Rectal smooth muscle tissue (tissue), 1 donor: ENCODE measurements around the gene PLXNA3.

Experiments used
- H3K27ac ChIP-seq: one replicate; pipeline ENCODE4 v1.7.0; 2013; ENCODE audit warnings: low read depth, low read length, inconsistent platforms
- H3K27me3 ChIP-seq: one replicate; pipeline ENCODE4 v1.7.0; 2013; ENCODE audit warnings: low read length; ENCODE audit not compliant: control insufficient read depth, insufficient read depth
- H3K36me3 ChIP-seq: one replicate; pipeline ENCODE4 v1.7.0; 2013; ENCODE audit warnings: low read length; ENCODE audit not compliant: control insufficient read depth, insufficient read depth
- H3K4me1 ChIP-seq: one replicate; pipeline ENCODE4 v1.7.0; 2013; ENCODE audit warnings: low read length; ENCODE audit not compliant: control insufficient read depth, insufficient read depth
- H3K4me3 ChIP-seq: one replicate; pipeline ENCODE4 v1.7.0; 2013; ENCODE audit warnings: low read length
- H3K9ac ChIP-seq: one replicate; pipeline ENCODE4 v1.7.0; 2013; ENCODE audit warnings: low read length

Gene PLXNA3

DNA sequence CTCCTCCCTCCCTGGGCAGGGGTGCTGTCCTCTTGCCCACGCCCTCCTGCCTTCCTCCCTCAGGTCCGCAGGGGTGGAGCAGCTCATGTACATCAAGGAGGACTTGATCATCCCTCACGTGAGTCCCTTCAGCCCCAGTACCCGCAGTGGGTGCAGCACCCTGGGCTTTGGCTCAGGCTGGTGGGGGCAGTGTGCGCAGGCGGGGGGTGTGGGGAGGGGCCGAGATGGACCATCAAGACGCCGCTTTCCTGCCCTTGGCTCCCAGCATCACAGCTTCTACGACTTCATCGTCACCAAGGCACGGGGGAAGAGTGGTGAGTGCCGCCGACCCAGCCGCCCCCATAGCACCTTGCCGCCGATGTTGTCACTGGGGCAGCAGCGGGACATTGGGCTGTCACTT is 8.5 kb upstream of the PLXNA3 start:
- Histone ChIP-seq H3K9ac (no peak overlapping the region), H3K4me3 (no peak overlapping the region), H3K27ac (no peak overlapping the region), H3K4me1 (peaks cover 9% of the 10 kb centered on the region), H3K36me3 (peaks cover 22% of the 10 kb centered on the region), H3K27me3 (no peaks in the 10 kb centered on the region)

- H3K27me3 ChIP-seq: no peaks in the 10 kb centered on the region
- H3K36me3 ChIP-seq: peaks cover 22% of the 10 kb centered on the region
- no peak overlapping the region for H3K27ac ChIP-seq
These were observed 7.8 kb upstream of the PLXNA3 start for GRCh38 chrX:154450312-154450711.

GRCh38 chrX:154452823-154453222 is 5.3 kb upstream of the PLXNA3 start:
- Histone ChIP-seq H3K4me3 (no peak overlapping the region), H3K36me3 (peaks cover 16% of the 10 kb centered on the region), H3K4me1 (no peaks in the 10 kb centered on the region), H3K9ac (no peak overlapping the region), H3K27me3 (no peaks in the 10 kb centered on the region), H3K27ac (no peak overlapping the region)

More at GRCh38 chrX:154450312-154450711, 7.8 kb upstream of the PLXNA3 start:
- H3K4me1 ChIP-seq: peaks cover 2% of the 10 kb centered on the region
- H3K4me3 ChIP-seq: no peak overlapping the region
- H3K9ac ChIP-seq: no peak overlapping the region

DNA sequence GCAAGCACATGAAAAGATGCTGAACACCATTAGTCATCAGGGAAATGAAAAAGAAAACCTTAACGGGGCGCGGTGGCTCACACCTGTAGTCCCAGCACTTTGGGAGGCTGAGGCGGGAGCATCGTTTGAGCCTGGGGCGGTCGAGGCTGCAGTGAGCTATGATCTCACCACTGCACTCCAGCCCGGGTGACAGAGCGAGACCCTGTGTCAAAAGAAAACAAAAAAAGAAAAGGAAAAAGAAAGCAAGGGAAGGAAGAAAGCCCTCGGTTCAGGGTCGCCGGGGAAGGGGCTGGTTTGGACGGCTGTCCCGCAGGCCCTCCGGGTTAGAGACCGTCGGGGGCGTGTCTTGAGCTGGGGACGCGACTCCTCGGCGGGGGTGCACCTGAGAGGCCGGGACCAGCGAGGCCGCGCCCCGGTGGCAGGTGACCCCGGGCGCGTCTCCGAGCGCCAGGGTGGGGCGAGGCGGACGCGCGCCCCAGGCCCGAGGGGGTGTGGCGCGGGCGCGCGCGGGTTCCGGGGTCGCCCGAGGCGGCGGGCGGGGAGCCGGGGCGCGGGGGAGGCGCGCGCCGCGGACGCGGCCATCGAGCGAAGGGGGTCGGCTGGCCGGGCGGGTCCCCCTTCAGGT is 478 bp upstream of the PLXNA3 start:
- Histone ChIP-seq H3K27ac (no peak overlapping the region), H3K4me1 (no peaks in the 10 kb centered on the region), H3K9ac (no peak overlapping the region), H3K4me3 (peak overlapping the region; percentile 58), H3K36me3 (peaks cover under 1% of the 10 kb centered on the region), H3K27me3 (peaks cover 2% of the 10 kb centered on the region)

DNA sequence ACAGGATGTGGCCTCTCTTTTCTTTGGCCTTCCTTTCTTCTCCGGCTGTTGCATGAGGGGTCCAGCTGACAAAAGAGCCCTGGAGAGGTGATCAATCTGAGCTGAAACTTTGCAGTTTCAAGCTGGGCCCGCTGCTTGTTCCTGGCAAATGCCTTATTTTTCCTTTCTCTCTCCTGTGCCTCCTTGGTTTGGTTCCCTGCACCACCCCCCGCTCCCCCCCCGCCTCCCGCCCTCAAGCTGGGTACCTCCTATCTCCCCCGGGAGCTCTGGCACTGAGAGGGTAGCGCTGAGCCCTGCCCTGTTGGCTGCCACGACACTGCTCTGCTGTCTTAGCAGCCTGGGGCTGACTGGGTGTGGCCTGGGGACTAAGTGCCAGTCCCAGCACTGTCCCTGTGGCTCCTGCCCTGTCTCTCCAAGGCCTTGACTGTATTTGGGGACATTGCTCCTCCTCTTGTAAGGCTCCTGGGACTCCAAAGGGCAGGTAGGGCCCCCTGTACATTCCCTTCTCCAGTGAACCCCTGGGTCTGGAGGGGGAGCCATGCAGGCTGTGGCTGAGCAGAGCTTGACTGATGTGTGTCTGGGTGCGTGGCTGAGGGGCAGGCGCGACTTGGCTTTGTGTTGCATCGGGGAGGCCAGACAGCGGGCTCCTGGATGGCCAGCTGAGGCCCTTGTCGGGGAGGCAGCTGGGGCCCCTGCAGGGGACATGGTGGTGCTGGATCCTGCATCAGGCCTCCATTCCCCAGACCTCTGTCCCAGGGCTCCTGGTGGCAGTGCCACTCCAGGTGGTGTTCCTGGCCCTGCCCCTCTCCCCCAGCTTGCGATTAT is 1.1 kb downstream of the PLXNA3 start:
- no peak overlapping the region for H3K27ac ChIP-seq
- peak overlapping the region; percentile 71 for H3K4me3 ChIP-seq
- H3K9ac ChIP-seq: no peak overlapping the region
- peaks cover 3% of the 10 kb centered on the region for H3K27me3 ChIP-seq
- H3K4me1 ChIP-seq: no peaks in the 10 kb centered on the region
- no peaks in the 10 kb centered on the region for H3K36me3 ChIP-seq

DNA sequence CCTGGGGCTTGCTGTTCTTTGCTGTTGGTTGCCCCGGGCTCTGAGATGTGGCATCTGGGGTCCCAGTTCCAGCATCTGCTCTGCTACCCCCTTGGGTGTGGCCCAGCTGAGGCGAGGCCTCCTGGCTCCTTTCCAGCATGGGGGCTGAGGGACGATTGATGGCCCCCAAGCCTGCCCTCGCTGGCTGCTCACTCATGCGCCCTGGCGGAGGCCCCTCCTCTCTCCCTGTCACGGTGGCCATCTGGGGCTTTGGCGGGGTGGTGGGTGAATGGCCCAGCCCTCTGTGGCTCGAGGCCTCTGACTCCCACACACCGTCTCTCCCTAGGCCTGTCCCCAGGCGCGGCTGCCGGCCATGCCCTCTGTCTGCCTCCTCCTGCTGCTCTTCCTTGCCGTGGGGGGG is 1.8 kb downstream of the PLXNA3 start:
- Histone ChIP-seq H3K36me3 (no peaks in the 10 kb centered on the region), H3K4me3 (peak overlapping the region; percentile 63), H3K9ac (no peak overlapping the region), H3K4me1 (no peaks in the 10 kb centered on the region), H3K27me3 (peaks cover 3% of the 10 kb centered on the region), H3K27ac (no peak overlapping the region)

DNA sequence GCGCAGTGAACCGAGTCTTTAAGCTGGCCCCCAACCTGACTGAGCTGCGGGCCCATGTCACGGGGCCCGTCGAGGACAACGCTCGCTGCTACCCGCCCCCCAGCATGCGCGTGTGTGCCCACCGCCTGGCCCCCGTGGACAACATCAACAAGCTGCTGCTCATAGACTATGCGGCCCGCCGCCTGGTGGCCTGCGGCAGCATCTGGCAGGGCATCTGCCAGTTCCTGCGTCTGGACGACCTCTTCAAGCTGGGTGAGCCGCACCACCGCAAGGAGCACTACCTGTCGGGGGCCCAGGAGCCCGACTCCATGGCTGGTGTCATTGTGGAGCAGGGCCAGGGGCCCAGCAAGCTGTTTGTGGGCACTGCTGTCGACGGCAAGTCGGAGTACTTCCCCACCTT is 2.2 kb downstream of the PLXNA3 start:
- H3K4me1 ChIP-seq: no peaks in the 10 kb centered on the region
- peaks cover 3% of the 10 kb centered on the region for H3K27me3 ChIP-seq
- no peak overlapping the region for H3K9ac ChIP-seq
- H3K27ac ChIP-seq: no peak overlapping the region
- H3K36me3 ChIP-seq: no peaks in the 10 kb centered on the region
- no peak overlapping the region for H3K4me3 ChIP-seq

DNA sequence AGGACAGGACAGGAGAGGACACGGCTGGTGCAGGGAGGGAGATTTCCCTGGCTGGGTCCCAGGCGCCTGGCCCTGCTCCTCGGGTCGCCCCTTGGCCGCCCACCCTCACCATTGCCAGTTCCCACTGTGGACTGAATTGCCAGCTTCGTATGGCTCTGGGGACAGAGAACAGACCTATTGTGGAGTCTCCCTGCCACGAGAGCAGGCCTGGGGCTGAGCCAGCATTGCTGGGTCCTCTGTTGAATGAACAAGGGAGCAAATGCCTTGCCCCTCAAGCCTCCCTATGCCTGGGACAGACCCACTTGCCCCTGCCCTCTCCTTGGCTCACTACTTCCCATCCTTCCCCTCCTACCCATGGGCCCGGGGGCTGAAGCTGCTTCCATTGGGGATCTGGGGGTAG is 4.3 kb downstream of the PLXNA3 start:
- Histone ChIP-seq H3K36me3 (peaks cover 4% of the 10 kb centered on the region), H3K27ac (no peak overlapping the region), H3K4me3 (no peak overlapping the region), H3K27me3 (peaks cover 3% of the 10 kb centered on the region), H3K9ac (no peak overlapping the region), H3K4me1 (no peaks in the 10 kb centered on the region)

DNA sequence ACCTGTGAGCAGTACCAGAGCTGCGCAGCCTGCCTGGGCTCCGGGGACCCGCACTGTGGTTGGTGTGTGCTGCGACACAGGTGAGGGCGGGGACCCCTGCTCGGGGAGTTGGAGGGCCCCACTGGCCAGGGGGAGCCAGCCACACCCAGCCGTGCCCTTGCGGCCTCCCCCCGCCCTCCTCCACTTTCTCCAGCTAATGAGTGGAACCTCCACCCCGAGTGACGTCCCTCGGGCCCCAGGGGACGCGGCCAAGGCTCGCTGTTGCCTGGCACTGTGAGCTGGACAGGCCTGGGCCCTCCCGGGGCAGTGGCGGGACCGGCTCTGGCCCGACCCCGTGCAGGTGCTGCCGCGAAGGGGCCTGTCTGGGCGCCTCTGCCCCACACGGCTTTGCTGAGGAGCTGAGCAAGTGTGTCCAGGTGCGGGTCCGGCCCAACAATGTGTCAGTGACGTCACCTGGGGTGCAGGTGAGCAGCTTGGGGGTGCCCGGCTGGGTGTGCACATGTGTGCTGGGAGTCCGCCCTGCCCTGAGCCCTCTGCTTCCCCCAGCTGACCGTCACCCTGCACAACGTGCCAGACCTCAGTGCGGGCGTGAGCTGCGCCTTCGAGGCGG is 5.6 kb downstream of the PLXNA3 start:
- H3K27ac ChIP-seq: no peak overlapping the region
- H3K9ac ChIP-seq: no peak overlapping the region
- peaks cover 4% of the 10 kb centered on the region for H3K36me3 ChIP-seq
- H3K4me3 ChIP-seq: no peak overlapping the region
- no peaks in the 10 kb centered on the region for H3K4me1 ChIP-seq
- peaks cover 3% of the 10 kb centered on the region for H3K27me3 ChIP-seq

- no peaks in the 10 kb centered on the region for H3K4me1 ChIP-seq
- no peak overlapping the region for H3K27ac ChIP-seq
- no peak overlapping the region for H3K4me3 ChIP-seq
- peaks cover 4% of the 10 kb centered on the region for H3K36me3 ChIP-seq
- no peak overlapping the region for H3K9ac ChIP-seq
- peaks cover 3% of the 10 kb centered on the region for H3K27me3 ChIP-seq
These were observed 6.8 kb downstream of the PLXNA3 start for GRCh38 chrX:154464806-154465365.

DNA sequence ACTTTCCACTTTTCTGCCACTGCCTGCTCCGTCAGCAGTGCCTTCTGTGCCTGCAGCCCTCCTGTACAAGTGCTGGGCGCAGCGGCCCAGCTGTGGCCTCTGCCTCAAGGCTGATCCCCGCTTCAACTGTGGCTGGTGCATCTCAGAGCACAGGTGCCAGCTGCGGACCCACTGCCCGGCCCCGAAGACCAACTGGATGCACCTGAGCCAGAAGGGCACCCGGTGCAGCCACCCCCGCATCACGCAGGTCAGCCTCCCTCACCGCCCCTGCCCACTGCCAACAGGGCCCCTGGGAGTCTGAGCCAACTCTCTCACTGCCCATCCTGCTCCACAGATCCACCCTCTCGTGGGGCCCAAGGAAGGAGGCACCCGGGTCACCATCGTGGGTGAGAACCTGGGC is 7.5 kb downstream of the PLXNA3 start:
- H3K27me3 ChIP-seq: peaks cover 3% of the 10 kb centered on the region
- H3K4me1 ChIP-seq: no peaks in the 10 kb centered on the region
- H3K9ac ChIP-seq: no peak overlapping the region
- no peak overlapping the region for H3K4me3 ChIP-seq
- H3K27ac ChIP-seq: no peak overlapping the region
- H3K36me3 ChIP-seq: peaks cover 4% of the 10 kb centered on the region

- Histone ChIP-seq H3K27me3 (peaks cover 3% of the 10 kb centered on the region), H3K36me3 (peaks cover 4% of the 10 kb centered on the region), H3K4me1 (no peaks in the 10 kb centered on the region), H3K9ac (no peak overlapping the region), H3K4me3 (no peak overlapping the region), H3K27ac (no peak overlapping the region)
These were observed 8.0 kb downstream of the PLXNA3 start for GRCh38 chrX:154466036-154466435.
